ENCODE results near the gene MRPS35. TPM values are rescaled to one million over a fixed set of nuclear protein-coding genes. Genes with fewer than 3 reads are reported as not detected.

Gene MRPS35
- total RNA-seq, 6 donors from 2014 or later = 9.4 to 36.7 (median 31.2) TPM

DNA sequence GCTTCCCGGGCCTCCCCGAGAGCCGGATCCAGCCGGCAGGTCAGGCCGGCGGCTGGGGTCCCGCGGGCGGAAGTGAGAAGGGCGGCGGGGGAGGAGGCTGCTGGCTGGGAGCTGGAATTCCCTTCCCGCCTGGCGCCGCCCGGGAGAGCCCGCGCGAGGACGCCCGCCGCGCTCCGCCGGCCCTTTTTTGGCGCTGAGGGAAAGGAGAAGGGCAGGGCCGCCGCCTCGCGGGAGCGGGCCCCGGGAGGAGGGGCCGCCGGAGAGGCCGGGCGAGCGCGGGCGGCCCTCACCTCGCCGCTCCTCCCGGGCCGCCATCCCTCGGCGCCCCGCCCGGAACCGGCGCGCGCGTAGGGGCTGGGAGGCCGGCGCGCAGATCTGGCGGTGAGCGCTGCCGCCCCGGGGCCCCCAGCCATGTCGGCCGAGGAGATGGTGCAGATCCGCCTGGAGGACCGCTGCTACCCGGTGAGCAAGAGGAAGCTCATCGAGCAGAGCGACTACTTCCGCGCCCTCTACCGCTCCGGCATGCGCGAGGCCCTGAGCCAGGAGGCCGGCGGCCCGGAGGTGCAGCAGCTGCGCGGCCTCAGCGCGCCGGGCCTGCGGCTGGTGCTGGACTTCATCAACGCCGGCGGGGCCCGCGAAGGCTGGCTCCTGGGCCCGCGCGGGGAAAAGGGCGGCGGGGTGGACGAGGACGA, 69.4 kb downstream of the MRPS35 start, which contains the start of the genes KLHL42 and MANSC4:
KLHL42 (plus strand) TSS at position 314 of the 692 bp plus-strand sequence; CDS start at position 412, 98 bp downstream.
MANSC4 (minus strand) TSS at position 317 of the 692 bp plus-strand sequence. CDS start 8,960 bp downstream, outside the sequence.
- DNase-seq (peak; percentile 75 to 94), ATAC-seq (ENCODE audit: low FRiP score in 2 of 2) (peak; percentile 82 to 94)
- Histone ChIP-seq H3K9me3 (no peaks in the 10 kb centered on the region), H3K27me3 (no peaks in the 10 kb centered on the region), H3K36me3 (no peaks in the 10 kb centered on the region), H3K4me1 (peaks cover 13 to 36% (median 19%) of the 10 kb centered on the region in 4 donors), H3K27ac (peak within 1 kb of the TSS; percentile 85 to 89 (median 88)), H3K4me3 (peak within 1 kb of the TSS; percentile 63 to 85 (median 74))
- WGBS, 2 donors = 0 to 3% methylated on average over 6 to 39 of the region's 92 CpGs
- TF ChIP-seq, protein P1, sequence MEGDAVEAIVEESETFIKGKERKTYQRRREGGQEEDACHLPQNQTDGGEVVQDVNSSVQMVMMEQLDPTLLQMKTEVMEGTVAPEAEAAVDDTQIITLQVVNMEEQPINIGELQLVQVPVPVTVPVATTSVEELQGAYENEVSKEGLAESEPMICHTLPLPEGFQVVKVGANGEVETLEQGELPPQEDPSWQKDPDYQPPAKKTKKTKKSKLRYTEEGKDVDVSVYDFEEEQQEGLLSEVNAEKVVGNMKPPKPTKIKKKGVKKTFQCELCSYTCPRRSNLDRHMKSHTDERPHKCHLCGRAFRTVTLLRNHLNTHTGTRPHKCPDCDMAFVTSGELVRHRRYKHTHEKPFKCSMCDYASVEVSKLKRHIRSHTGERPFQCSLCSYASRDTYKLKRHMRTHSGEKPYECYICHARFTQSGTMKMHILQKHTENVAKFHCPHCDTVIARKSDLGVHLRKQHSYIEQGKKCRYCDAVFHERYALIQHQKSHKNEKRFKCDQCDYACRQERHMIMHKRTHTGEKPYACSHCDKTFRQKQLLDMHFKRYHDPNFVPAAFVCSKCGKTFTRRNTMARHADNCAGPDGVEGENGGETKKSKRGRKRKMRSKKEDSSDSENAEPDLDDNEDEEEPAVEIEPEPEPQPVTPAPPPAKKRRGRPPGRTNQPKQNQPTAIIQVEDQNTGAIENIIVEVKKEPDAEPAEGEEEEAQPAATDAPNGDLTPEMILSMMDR (IDR thresholded peaks at IDR 0.05) = peak in 3 of 6 experiments; percentile 11 to 33 (median 13)
- peak in 1 of 4 donors; percentile 61 for TF ChIP-seq POLR2A (IDR thresholded peaks at IDR 0.05)
- no peak for TF ChIP-seq POLR2AphosphoS5 (IDR thresholded peaks at IDR 0.05)

DNA sequence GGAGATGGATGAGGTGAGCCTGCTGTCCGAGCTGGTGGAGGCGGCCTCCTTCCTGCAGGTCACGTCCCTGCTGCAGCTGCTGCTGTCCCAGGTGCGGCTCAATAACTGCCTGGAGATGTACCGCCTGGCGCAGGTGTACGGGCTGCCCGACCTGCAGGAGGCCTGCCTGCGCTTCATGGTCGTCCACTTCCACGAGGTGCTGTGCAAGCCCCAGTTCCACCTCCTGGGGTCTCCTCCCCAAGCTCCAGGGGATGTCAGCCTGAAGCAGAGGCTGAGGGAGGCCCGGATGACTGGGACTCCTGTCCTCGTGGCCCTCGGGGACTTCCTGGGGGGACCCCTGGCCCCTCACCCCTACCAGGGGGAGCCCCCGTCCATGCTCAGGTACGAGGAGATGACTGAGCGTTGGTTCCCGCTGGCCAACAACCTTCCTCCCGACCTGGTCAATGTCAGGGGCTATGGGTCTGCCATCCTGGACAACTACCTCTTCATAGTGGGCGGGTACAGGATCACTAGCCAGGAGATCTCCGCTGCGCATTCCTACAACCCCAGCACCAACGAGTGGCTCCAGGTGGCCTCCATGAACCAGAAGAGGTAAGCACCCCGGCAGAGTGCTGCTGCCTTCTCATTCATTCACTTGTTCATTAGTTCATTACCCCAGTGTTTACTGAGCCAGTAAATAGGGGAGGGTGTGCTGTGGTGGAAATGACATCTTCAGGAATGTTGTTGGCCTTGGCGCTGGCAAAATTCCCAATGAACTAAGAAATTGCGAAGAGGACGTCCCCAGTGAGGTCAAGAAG, 70.2 kb downstream of the MRPS35 start:
- TF ChIP-seq EP300 (IDR thresholded peaks at IDR 0.05) (no peak), POLR2AphosphoS5 (IDR thresholded peaks at IDR 0.05) (no peak), POLR2A (IDR thresholded peaks at IDR 0.05) (no peak)
- TF ChIP-seq, protein P1 (IDR thresholded peaks at IDR 0.05) = no peak
- WGBS, 2 donors = 13 to 43% methylated on average over 10 to 19 of the region's 27 CpGs
- peak in 1 of 2 donors; percentile 51 for DNase-seq
- no peaks in the 10 kb centered on the region for H3K9me3 ChIP-seq
- peak overlapping the region; percentile 63 to 85 (median 74) for H3K4me3 ChIP-seq
- peaks cover 13 to 40% (median 20%) of the 10 kb centered on the region in 4 donors for H3K4me1 ChIP-seq
- peak overlapping the region; percentile 85 to 89 (median 88) for H3K27ac ChIP-seq
- H3K27me3 ChIP-seq = no peaks in the 10 kb centered on the region
- ATAC-seq (ENCODE audit: low FRiP score in 2 of 2) = peak; percentile 41 to 81
- no peaks in the 10 kb centered on the region for H3K36me3 ChIP-seq

DNA sequence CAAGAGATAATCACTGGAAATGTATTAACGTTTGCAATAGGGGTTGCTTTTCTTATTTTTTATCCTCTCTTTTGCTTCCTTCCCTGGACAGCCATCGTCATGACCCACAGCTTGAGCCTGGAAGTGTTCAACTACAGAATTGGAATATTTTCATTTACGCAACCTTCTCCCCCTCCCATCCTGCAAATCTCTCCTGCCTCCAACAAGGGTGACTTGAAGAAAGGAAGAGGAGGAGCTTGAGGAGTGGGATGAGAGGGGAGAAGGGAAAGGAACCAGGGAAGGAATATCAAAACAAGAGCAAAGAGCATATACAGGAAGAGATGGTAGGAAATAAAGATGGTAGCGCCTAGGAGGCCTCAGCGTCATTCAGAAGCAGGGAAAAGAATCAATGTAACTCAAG, 71.0 kb downstream of the MRPS35 start:
- H3K27me3 ChIP-seq = no peaks in the 10 kb centered on the region
- H3K36me3 ChIP-seq = no peaks in the 10 kb centered on the region
- DNase-seq (no peak), ATAC-seq (ENCODE audit: low FRiP score in 2 of 2) (no peak)
- TF ChIP-seq EP300 (IDR thresholded peaks at IDR 0.05) (no peak), POLR2A (IDR thresholded peaks at IDR 0.05) (no peak)
- peaks cover 17 to 46% (median 23%) of the 10 kb centered on the region in 4 donors for H3K4me1 ChIP-seq
- H3K27ac ChIP-seq = peak overlapping the region in 3 of 4 donors; percentile 2 to 89 (median 88)
- peak overlapping the region in 3 of 4 donors; percentile 73 to 85 (median 75) for H3K4me3 ChIP-seq
- WGBS, 2 donors = 67 to 71% methylated on average over 5 of the region's 5 CpGs
- H3K9me3 ChIP-seq = no peaks in the 10 kb centered on the region

DNA sequence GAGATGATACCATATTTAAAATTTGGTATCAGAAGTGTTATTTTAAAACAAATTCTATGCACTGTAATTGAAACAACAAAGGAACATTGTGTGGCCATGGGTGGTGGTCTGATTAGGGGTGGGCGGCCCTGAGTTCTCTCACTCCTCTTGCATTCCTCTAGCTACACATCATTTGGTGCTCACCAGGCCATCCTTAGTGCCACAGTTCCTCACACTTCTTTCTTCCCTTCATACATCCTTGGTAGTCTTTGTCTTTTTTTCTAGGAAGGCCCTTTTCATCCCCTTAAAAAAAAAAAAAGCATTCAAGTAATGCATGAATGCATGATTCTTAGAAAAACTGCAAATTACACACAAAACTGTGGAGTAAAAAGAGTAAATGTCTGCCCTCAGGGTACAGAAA, 71.8 kb downstream of the MRPS35 start:
- Histone ChIP-seq H3K4me3 (no peak overlapping the region), H3K27ac (peak overlapping the region in 1 of 4 donors; percentile 89), H3K27me3 (no peaks in the 10 kb centered on the region), H3K36me3 (no peaks in the 10 kb centered on the region), H3K9me3 (no peaks in the 10 kb centered on the region), H3K4me1 (peaks cover 17 to 46% (median 23%) of the 10 kb centered on the region in 4 donors)
- 93 to 100% methylated on average over 1 of the region's 1 CpG for WGBS, 2 donors
- ATAC-seq (ENCODE audit: low FRiP score in 2 of 2) (no peak), DNase-seq (no peak)
- no peak for TF ChIP-seq POLR2AphosphoS5 (IDR thresholded peaks at IDR 0.05)
- no peak for TF ChIP-seq POLR2A (IDR thresholded peaks at IDR 0.05)
- TF ChIP-seq, protein P1 (IDR thresholded peaks at IDR 0.05) = no peak
- TF ChIP-seq EP300 (IDR thresholded peaks at IDR 0.05) = no peak
